GM23338 (cell line): ENCODE results near the gene AGXT. TPM values are rescaled to one million over a fixed set of nuclear protein-coding genes. Genes with fewer than 3 reads are reported as not detected.

Experiments
- ATAC-seq: fragments of 200-7000 bp; cut with Tn5 transposase; 3 replicates; pipeline ENCODE4 v1.9.1; 2020
- DNase-seq: peaks from one replicate; pipeline ENCODE4 v3.0.0-alpha.2; 2015; ENCODE audit warnings: low spot score
- H2AFZ ChIP-seq: fragments of 200-600 bp; sonication (generic); 2 replicates; pipeline ENCODE4 v1.8.0; 2016; ENCODE audit warnings: antibody characterized with exemption, mild to moderate bottlenecking, moderate library complexity
- H3F3A ChIP-seq: fragments of 200-600 bp; sonication (generic); replicated peaks from 2 replicates; pipeline ENCODE4 v1.8.0; 2017; ENCODE audit warnings: antibody characterized with exemption, mixed run types, low read depth
- H3K27ac ChIP-seq: fragments of 200-600 bp; sonication (generic); 2 replicates; pipeline ENCODE4 v1.6.1; 2016; ENCODE audit warnings: low read depth
- H3K27me3 ChIP-seq: fragments of 200-600 bp; sonication (generic); 2 replicates; pipeline ENCODE4 v1.8.0; 2016; ENCODE audit warnings: mild to moderate bottlenecking, mixed run types, moderate library complexity; ENCODE audit not compliant: insufficient read depth
- H3K36me3 ChIP-seq: fragments of 200-600 bp; sonication (generic); 2 replicates; pipeline ENCODE4 v1.8.0; 2016; ENCODE audit warnings: mild to moderate bottlenecking; ENCODE audit not compliant: insufficient read depth
- H3K4me1 ChIP-seq: fragments of 200-600 bp; sonication (generic); 2 replicates; pipeline ENCODE4 v1.8.0; 2016; ENCODE audit warnings: mild to moderate bottlenecking, moderate library complexity; ENCODE audit not compliant: insufficient read depth
- H3K4me2 ChIP-seq: fragments of 200-600 bp; sonication (generic); 2 replicates; pipeline ENCODE4 v1.7.1; 2017; ENCODE audit warnings: mixed run types
- H3K4me3 ChIP-seq: fragments of 200-600 bp; sonication (generic); 2 replicates; pipeline ENCODE4 v1.6.1; 2016; ENCODE audit warnings: mixed run types
- H3K79me2 ChIP-seq: fragments of 200-600 bp; sonication (generic); replicated peaks from 2 replicates; pipeline ENCODE4 v1.8.0; 2017; ENCODE audit warnings: mild to moderate bottlenecking; ENCODE audit not compliant: insufficient read depth
- H3K9me2 ChIP-seq: fragments of 200-600 bp; sonication (generic); 2 replicates; pipeline ENCODE4 v1.8.0; 2017; ENCODE audit not compliant: insufficient read depth
- H4K20me1 ChIP-seq: fragments of 200-600 bp; sonication (generic); replicated peaks from 2 replicates; pipeline ENCODE4 v1.8.0; 2017; ENCODE audit warnings: mild to moderate bottlenecking; ENCODE audit not compliant: insufficient read depth
- H3K27ac Mint-ChIP-seq: 2 replicates; pipeline ENCODE4 v1.8.0; 2020; ENCODE audit warnings: inconsistent platforms, mild to moderate bottlenecking, moderate library complexity, mixed read lengths
- H3K27me3 Mint-ChIP-seq: 3 replicates; pipeline ENCODE4 v1.8.0; 2022; ENCODE audit warnings: low read depth, mild to moderate bottlenecking, moderate library complexity, mixed read lengths, inconsistent platforms; ENCODE audit not compliant: insufficient read depth, poor library complexity
- H3K36me3 Mint-ChIP-seq: 3 replicates; pipeline ENCODE4 v1.8.0; 2021; ENCODE audit warnings: low read depth, mild to moderate bottlenecking, inconsistent platforms, moderate library complexity, mixed read lengths
- H3K4me1 Mint-ChIP-seq: 3 replicates; pipeline ENCODE4 v1.8.0; 2020; ENCODE audit warnings: mild to moderate bottlenecking, inconsistent platforms, mixed read lengths
- H3K4me3 Mint-ChIP-seq: 3 replicates; pipeline ENCODE4 v1.8.0; 2021; ENCODE audit warnings: moderate library complexity, mild to moderate bottlenecking, inconsistent platforms, mixed read lengths
- H3K9me3 Mint-ChIP-seq: 3 replicates; pipeline ENCODE4 v1.8.0; 2020; ENCODE audit warnings: moderate library complexity, mild to moderate bottlenecking, inconsistent platforms, mixed read lengths
- CREB1 ChIP-seq: fragments of 250-450 bp; sonication (Bioruptor Pico); IDR thresholded peaks from 2 replicates; pipeline ENCODE4 v1.5.0; 2020; ENCODE audit warnings: low read depth, mild to moderate bottlenecking, moderate library complexity
- CTCF ChIP-seq, 2 experiments: fragments of 200-600 bp in 1 of 2; sonication (generic) in 1 of 2; conservative IDR thresholded peaks; 2 replicates each; pipeline versions ENCODE4 v1.5.1 to v1.6.1; 2016 to 2017; ENCODE audit warnings: antibody characterized with exemption in 2 of 2, low read depth in 2 of 2, mild to moderate bottlenecking in 2 of 2, moderate library complexity in 1 of 2
- EZH2 ChIP-seq: fragments of 200-600 bp; sonication (generic); IDR thresholded peaks from one replicate; pipeline ENCODE4 v1.8.0; 2017; ENCODE audit warnings: antibody characterized with exemption, mild to moderate bottlenecking, low read depth; ENCODE audit not compliant: unreplicated experiment
- EZH2phosphoT487 ChIP-seq: fragments of 200-600 bp; sonication (generic); IDR thresholded peaks from one replicate; pipeline ENCODE4 v1.8.1; 2018; ENCODE audit warnings: antibody characterized with exemption; ENCODE audit not compliant: unreplicated experiment
- NANOG ChIP-seq: IDR thresholded peaks from 2 replicates; pipeline ENCODE4 v1.6.1; 2016; ENCODE audit warnings: antibody characterized with exemption, borderline replicate concordance
- ZNF114 ChIP-seq: fragments of 250-450 bp; sonication (Bioruptor Pico); IDR thresholded peaks from 2 replicates; pipeline ENCODE4 v1.5.0; 2020; ENCODE audit warnings: mild to moderate bottlenecking, moderate library complexity
- ZNF331 ChIP-seq: fragments of 250-450 bp; sonication (Bioruptor Pico); IDR thresholded peaks from 2 replicates; pipeline ENCODE4 v1.5.0; 2020; ENCODE audit warnings: low read depth, mild to moderate bottlenecking, moderate library complexity
- polyA plus RNA-seq: library from polyadenylated mRNA; unstranded; fragments of >200 nt; fragmentation: Nextera tagmentation; extraction: Ambion mirVana; gene quantifications from 2 replicates; pipeline ENCODE4 v1.2.1, GENCODE V29; 2016
- total RNA-seq: library from RNA; depleted of rRNA; stranded (reverse); fragments of >200 nt; shearing (Covaris generic); gene quantifications from 2 replicates; pipeline ENCODE4 v1.2.3, GENCODE V29; 2014

Gene AGXT
- total and polyA plus RNA-seq, 2 experiments from 2014 or later, result not detected

- DNase-seq, result no peak
- Histone ChIP-seq H4K20me1 (no peaks in the 10 kb centered on the region), H3K27me3 (peaks cover 6% of the 10 kb centered on the region; the same call in 1 of the 2 replicates), H3K4me3 (no peak overlapping the region), H3K27ac (no peak overlapping the region), H3K4me2 (no peak overlapping the region), H3F3A (0 out of 2 replicates have a peak, but pooled peaks cover 3% of the 10 kb centered on the region), H3K9me2 (no peaks in the 10 kb centered on the region), H3K4me1 (no peaks in the 10 kb centered on the region; the same call in 1 of the 2 replicates), H3K36me3 (no peaks in the 10 kb centered on the region), H3K79me2 (no peaks in the 10 kb centered on the region), H2AFZ (no peak overlapping the region)
- Mint-ChIP-seq H3K27me3 (peaks cover 3% of the 10 kb centered on the region), H3K4me3 (no peak overlapping the region), H3K4me1 (0 out of 3 replicates have a peak, but pooled peaks cover 2% of the 10 kb centered on the region), H3K36me3 (no peaks in the 10 kb centered on the region), H3K27ac (no peak overlapping the region), H3K9me3 (no peaks in the 10 kb centered on the region)
- TF ChIP-seq CTCF (conservative IDR thresholded peaks at IDR 0.05; ENCODE audit: low read depth in 2 of 2), result peak in 1 of 2 experiments; percentile 5; a peak in 1 of 4 replicates
- TF ChIP-seq ZNF331 (CRISPR knock-in tag), result no peak
- ATAC-seq, result peak; percentile 14
Measured at GRCh38 chr2:240914645-240915525, 46.3 kb downstream of the AGXT start.

- Histone ChIP-seq H2AFZ (peak overlapping the region; percentile 84), H3K27ac (no peak overlapping the region), H3F3A (0 out of 2 replicates have a peak, but pooled peaks cover 3% of the 10 kb centered on the region), H4K20me1 (no peaks in the 10 kb centered on the region), H3K9me2 (no peaks in the 10 kb centered on the region), H3K36me3 (no peaks in the 10 kb centered on the region), H3K4me3 (peak overlapping the region; percentile 55), H3K4me1 (no peaks in the 10 kb centered on the region; the same call in 1 of the 2 replicates), H3K79me2 (no peaks in the 10 kb centered on the region), H3K27me3 (peaks cover 6% of the 10 kb centered on the region; the same call in 1 of the 2 replicates), H3K4me2 (peak overlapping the region; percentile 78)
- DNase-seq (peak; percentile 41), ATAC-seq (peak; percentile 23)
- Mint-ChIP-seq H3K27me3 (peaks cover 1% of the 10 kb centered on the region), H3K4me1 (0 out of 3 replicates have a peak, but pooled peaks cover 2% of the 10 kb centered on the region), H3K27ac (no peak overlapping the region), H3K9me3 (no peaks in the 10 kb centered on the region), H3K4me3 (peak overlapping the region; percentile 60), H3K36me3 (no peaks in the 10 kb centered on the region)
- TF ChIP-seq CTCF (conservative IDR thresholded peaks at IDR 0.05; ENCODE audit: low read depth in 2 of 2), result no peak
- TF ChIP-seq NANOG, result no peak
- no peak for TF ChIP-seq CREB1 (CRISPR knock-in tag)
- no peak for TF ChIP-seq EZH2
- TF ChIP-seq ZNF114 (CRISPR knock-in tag), result no peak
- TF ChIP-seq EZH2phosphoT487, result no peak
Measured at GRCh38 chr2:240915526-240916341, 47.1 kb downstream of the AGXT start.
